Bone marrow (tissue), 2 donors: Measurements from ENCODE around the gene HLA-F.

ENCODE experiments used
- DNase-seq, 2 donors: peaks; one replicate each; lab custom pipeline; 2025; lab: John Stamatoyannopoulos, UW

HLA-F gene

DNA sequence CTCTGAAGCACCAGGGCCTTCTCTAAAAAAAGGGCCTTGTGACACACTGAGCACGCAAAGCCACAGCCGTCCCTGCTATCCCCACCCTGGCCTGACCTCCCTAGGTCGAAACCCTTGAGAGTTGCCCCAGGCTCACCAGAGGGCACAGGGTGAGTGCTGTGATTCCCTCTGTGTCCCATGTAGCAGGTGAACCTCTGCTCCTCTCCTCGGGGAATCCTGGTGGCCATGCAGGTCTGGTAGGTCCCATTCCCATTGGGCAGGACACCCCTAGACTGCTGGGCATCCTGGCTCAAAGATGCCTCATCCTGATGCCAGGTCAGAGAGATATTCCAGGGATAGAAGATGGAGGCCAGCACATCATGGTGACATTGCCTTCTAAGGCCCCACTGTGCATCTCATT, 20.9 kb downstream of the HLA-F start:
- no peak for DNase-seq

- no peak for DNase-seq
Measured at GRCh38 chr6:29744621-29745020, 21.4 kb downstream of the HLA-F start.

DNA sequence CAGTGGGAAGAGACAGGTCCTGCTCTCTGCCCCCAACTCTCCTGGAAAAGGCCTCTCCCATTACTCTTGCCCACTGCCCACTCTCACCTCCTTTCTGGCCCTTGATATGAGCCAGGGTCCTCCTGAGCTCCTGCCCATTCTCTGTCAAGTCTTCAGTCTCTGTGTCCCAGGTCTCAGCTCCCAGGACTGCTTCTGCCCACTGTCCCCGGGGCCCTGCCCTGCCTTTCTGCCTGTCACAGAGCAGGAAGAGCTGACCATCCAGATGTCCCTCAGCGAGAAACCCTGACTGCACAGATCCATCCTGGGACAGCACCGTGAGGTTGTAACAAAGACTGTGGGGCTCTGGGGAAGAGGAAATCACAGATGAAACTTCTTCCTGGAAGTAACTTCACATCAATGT, 22.2 kb downstream of the HLA-F start:
- no peak for DNase-seq

- DNase-seq, result no peak
Measured at GRCh38 chr6:29745855-29746449, 22.7 kb downstream of the HLA-F start.

DNA sequence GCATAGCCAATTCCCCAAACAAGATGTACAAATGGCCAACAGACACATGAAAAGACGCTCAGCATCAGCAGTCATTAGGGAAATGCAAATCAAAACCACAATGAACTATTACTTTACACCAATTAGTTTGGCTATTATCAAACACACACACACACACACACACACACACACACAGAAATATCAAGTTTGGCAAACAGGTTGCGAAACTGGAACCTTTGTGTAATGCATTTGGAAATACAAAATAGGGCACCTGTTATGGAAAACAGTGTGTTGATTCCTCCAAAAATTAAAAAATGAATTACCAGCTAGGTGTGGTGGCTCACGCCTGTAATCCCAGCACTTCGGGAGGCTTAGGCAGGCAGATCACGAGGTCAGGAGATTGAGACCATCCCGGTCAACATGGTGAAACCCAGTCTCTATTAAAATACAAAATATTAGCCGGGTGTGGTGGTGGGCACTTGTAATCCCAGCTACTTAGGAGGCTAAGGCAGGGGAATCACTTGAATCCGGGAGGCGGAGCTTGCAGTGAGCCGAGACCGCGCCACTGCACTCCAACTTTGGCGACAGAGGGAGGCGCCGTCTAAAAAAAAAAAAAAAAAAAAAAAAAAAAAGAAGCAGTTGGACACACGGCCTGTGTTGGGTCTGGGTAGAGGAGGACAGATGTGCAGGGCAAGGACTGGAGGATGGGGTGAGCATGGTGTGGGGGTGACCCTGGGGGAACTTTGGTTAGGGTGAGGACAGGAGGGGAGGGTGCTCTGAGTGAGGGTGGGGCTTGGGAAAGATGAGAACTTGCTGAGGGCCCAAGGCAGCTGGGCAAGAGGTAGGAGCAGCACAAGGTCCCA, 23.8 kb downstream of the HLA-F start:
- no peak for DNase-seq

DNA sequence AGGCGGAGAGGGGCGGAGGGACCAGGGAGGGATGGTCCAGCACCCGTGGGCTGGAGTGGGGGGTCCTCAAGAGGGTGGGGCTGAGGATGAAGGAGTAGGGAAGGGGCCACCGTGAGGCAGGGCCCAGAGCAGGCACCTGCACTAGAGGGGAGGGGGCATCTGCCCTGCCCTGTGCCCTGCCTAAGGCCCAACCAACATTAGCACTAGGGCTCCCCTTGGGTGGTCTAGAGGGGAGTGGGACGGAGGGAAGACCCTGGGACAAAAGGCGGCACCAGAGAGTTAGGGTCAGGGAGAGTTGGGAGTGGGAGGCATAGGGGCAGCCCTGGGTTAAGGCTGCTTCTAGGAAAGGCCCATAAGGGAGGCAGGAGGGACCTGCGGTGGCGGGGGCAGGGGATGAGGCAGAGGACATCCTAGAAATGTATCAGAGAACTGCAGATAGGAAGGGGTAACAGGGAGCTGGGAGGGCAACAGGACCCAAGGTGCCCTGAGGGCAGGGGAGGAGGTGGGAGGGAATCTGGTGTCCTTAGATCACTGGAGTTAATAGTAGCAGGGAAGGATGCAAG, 24.5 kb downstream of the HLA-F start:
- DNase-seq, result no peak

GRCh38 chr6:29748391-29749307, 25.4 kb downstream of the HLA-F start:
- DNase-seq, result peak; percentile 54 to 63

GRCh38 chr6:29749308-29749662, 26.1 kb downstream of the HLA-F start:
- no peak for DNase-seq

GRCh38 chr6:29749668-29750067, 26.4 kb downstream of the HLA-F start:
- no peak for DNase-seq

DNA sequence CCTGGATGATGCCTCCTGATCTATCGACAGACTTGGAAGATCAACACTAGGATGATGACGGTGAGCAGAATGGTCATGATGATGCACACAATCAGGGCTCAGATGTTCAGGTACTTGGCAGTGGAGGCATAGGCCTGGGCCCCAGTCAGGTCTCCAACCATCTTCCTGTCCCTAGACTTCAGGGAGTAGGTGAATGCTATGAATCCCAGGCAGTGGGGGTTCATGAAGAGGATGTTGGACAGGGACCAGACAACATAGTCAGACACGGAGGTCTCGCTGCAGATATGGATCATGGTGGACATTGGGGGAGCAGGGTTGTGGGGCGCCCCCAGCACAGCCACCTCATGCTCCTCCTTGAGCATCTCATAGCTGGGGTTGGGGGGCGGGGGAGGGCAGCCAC, 27.5 kb downstream of the HLA-F start:
- no peak for DNase-seq

DNA sequence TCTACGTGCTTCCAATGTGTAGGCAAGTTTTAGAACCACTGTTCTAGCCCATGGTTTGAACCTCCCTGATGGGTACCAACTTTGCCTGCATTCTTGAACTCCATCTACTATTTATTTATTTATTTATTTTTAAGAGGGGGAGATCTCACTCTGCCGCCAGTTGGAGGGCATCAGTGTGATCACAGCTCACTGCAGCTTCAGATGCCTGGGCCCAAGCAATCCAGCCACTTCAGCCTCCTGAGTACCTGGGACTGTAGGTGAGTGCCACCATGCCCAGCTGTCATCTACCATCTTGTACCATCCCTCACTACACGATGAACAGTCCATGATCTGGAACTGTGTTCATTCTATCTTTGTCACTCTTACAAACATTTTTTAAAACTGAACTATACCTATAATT, 28.2 kb downstream of the HLA-F start:
- no peak for DNase-seq

DNA sequence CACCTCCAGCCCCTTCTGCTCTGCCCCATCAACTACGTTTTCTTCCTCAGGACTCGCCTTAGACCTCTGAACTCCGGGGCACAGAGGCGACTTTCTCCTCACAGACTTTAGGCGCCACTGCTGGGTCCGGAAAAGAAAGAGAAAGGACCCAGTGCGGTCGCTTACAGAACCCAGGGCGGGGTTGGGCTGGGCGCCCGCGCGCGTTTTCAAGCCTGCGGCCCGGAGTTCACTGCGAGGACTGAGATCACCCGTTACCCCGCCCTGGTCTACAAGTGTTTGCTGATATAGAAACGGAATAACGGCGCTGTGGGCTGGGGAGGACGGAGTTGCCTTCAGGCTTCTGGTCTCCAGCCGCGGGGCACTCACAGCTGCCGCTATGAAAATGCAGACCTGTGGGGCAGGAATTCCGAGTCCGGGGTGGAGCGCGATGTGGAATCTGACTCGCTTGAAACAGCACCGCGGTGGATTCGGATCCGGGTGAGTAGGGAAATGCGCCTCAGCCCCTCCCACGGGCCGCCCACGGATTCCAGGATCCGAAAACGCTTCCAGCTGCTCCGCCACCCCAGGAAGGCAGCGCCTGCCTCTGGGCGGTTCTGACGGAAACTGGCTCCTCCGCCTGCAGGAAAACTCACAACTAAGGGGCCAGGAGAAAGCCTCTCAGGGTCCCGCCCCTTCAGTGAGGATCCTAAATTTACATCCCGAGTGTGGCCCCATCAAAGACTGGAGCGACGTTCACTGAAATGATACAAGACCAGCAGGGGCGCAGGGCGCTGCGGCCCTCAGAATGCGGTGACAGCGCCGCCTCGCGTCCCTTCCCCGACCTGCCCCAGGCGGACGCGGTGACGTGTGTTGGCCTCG, 29.4 kb downstream of the HLA-F start:
- peak; percentile 79 to 89 for DNase-seq

DNA sequence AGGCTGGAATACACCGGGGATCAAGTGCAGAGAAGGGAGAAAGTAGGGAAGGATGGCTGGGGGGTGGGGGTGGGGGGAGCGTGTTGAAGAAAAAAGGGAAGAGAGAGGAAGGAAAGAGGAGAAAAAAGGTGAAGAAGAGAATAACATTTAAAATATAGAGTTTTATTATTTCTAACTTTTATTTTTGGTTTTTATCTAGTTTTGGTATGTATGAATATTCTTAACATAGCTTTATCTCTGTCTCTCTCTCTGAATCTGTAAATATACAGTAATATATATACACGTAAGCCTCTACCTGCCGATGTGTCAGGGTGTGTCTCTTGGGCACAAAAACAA, 30.0 kb downstream of the HLA-F start:
- DNase-seq, result no peak

GRCh38 chr6:29755295-29755871, 32.1 kb downstream of the HLA-F start:
- DNase-seq, result no peak

DNA sequence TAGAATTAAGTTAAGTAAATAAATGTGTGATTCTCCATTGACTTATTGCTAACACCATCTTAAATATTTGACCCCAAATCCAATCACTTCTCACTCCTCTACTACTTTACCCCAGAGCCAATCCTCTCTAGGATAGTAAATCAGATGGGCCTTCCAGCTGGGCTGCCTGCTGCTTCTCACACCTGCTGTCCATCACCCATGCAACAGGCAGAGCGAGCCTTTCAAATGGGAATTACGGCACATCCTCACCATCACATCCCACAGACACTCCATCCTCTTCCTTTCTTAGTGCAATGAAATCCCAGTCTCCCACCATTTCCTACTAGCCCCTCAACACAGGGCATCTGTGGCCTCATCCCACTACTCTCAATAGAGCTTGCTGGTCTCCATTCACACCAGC, 34.0 kb downstream of the HLA-F start:
- DNase-seq, result no peak

- DNase-seq, result no peak
Measured at GRCh38 chr6:29757701-29758293, 34.6 kb downstream of the HLA-F start.

DNA sequence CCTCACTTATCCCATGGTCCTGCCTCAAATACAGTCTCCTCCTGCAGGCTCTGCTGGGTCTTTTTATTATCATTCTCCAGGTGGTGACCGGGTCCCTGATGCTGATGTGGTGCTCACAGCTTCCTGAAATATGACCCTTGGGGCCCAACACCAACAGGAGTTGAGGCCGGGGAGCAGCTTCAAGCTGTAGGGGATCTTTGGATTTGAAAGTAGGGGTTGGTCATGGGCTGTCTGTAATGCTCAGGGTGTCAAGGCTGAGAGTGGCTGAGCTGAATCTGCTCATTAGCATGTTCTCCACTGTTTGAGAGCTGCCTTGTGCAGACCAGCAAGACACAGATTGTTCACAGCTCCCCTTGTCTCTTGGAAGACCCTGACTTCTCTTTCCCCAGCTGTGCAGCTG, 35.5 kb downstream of the HLA-F start:
- DNase-seq, result no peak

GRCh38 chr6:29759457-29759856, 36.2 kb downstream of the HLA-F start:
- no peak for DNase-seq

DNA sequence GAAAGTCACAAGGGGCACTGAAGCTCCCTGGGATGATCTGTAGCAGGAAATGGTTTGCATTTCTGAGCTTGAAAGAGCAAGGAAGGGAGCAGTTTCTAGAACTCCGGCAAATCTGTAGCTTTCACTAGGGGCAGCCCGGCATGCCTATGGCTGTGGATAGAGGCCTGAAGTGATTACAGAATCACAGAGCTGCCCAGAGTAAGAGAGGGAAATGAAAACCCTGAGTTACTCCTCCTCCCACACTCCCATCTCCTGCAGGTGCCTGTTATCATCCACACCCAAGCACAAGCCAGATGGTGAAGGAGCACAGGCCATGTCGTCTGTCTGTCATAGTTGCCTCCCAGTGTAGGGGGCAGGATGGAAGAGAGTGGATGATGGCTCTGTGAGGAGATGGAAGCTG, 37.1 kb downstream of the HLA-F start:
- DNase-seq, result no peak

GRCh38 chr6:29762051-29762450, 38.8 kb downstream of the HLA-F start:
- DNase-seq, result no peak

GRCh38 chr6:29762781-29763214, 39.6 kb downstream of the HLA-F start:
- DNase-seq, result no peak
